ENCODE results near the gene SELENOI. TPM values are rescaled to one million over a fixed set of nuclear protein-coding genes. Genes with fewer than 3 reads are reported as not detected.

The SELENOI gene
- total RNA-seq, 1 donor: 34.1 TPM

GRCh38 chr2:26409785-26410184 is 63.8 kb downstream of the SELENOI start:
- DNase-seq (ENCODE audit: low read depth): no peak
- H3K4me3 ChIP-seq (ENCODE audit: low read depth, low read length): no peak overlapping the region
- TF ChIP-seq, protein P1, sequence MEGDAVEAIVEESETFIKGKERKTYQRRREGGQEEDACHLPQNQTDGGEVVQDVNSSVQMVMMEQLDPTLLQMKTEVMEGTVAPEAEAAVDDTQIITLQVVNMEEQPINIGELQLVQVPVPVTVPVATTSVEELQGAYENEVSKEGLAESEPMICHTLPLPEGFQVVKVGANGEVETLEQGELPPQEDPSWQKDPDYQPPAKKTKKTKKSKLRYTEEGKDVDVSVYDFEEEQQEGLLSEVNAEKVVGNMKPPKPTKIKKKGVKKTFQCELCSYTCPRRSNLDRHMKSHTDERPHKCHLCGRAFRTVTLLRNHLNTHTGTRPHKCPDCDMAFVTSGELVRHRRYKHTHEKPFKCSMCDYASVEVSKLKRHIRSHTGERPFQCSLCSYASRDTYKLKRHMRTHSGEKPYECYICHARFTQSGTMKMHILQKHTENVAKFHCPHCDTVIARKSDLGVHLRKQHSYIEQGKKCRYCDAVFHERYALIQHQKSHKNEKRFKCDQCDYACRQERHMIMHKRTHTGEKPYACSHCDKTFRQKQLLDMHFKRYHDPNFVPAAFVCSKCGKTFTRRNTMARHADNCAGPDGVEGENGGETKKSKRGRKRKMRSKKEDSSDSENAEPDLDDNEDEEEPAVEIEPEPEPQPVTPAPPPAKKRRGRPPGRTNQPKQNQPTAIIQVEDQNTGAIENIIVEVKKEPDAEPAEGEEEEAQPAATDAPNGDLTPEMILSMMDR (IDR thresholded peaks at IDR 0.05; ENCODE audit: insufficient read depth, low read depth, low read length): no peak

- DNase-seq (ENCODE audit: low read depth): no peak
- TF ChIP-seq, protein P1 (IDR thresholded peaks at IDR 0.05; ENCODE audit: insufficient read depth, low read depth, low read length): no peak
- no peak overlapping the region for H3K4me3 ChIP-seq (ENCODE audit: low read depth, low read length)
Observed at GRCh38 chr2:26410764-26411243, 64.9 kb downstream of the SELENOI start.

DNA sequence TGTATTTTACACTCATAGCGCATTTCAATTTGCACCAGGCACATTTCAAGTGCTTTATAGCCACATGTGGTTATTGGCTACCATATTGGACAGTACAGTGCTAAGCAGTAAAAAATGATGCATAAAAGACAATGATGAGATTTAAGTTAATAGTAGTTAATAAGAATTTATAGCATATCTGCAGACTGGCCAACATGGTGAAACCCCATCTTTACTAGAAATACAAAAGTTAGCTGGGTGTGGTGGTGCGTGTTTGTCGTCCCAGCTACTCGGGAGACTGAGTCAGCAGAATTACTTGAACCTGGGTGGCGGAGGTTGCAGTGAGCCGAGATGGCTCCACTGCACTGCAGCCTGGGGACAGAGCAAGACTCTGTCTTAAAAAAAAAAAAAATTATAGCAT is 65.5 kb downstream of the SELENOI start:
- TF ChIP-seq, protein P1 (IDR thresholded peaks at IDR 0.05; ENCODE audit: insufficient read depth, low read depth, low read length): no peak
- H3K4me3 ChIP-seq (ENCODE audit: low read depth, low read length): no peak overlapping the region
- DNase-seq (ENCODE audit: low read depth): no peak

GRCh38 chr2:26412091-26412673 is 66.2 kb downstream of the SELENOI start:
- peak; percentile 61 for DNase-seq (ENCODE audit: low read depth)
- H3K4me3 ChIP-seq (ENCODE audit: low read depth, low read length): peak overlapping the region; percentile 29
- TF ChIP-seq, protein P1 (IDR thresholded peaks at IDR 0.05; ENCODE audit: insufficient read depth, low read depth, low read length): no peak

GRCh38 chr2:26414311-26414710 is 68.4 kb downstream of the SELENOI start:
- H3K4me3 ChIP-seq (ENCODE audit: low read depth, low read length): no peak overlapping the region
- TF ChIP-seq, protein P1 (IDR thresholded peaks at IDR 0.05; ENCODE audit: insufficient read depth, low read depth, low read length): no peak
- peak; percentile 24 for DNase-seq (ENCODE audit: low read depth)

DNA sequence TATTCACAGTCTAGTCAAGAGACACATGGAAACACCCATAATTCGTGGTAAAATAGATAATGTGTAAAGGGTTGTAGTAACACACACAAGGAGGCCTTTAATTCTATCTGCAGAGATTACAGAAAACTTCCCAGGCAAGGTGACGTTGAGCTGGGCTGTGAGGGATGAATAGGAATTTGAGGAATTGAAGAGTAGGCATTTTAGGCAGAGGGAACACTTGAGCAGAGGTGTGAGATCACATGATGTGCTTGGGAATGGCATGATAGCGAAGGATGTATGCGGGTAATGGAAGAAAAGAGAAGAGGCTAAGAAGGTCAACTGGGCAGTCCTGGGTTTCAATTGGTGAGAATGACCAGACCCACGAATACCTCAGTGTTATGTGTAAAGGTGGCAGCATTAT is 76.0 kb downstream of the SELENOI start:
- DNase-seq (ENCODE audit: low read depth): no peak
- TF ChIP-seq, protein P1 (IDR thresholded peaks at IDR 0.05; ENCODE audit: insufficient read depth, low read depth, low read length): no peak
- H3K4me3 ChIP-seq (ENCODE audit: low read depth, low read length): no peak overlapping the region
